ENCODE data around the gene KLHL3. TPM values are rescaled to one million over a fixed set of nuclear protein-coding genes. Genes with fewer than 3 reads are reported as not detected.

The KLHL3 gene
- total RNA-seq, 1 experiment from 2014 or later: 13.6 TPM

DNA sequence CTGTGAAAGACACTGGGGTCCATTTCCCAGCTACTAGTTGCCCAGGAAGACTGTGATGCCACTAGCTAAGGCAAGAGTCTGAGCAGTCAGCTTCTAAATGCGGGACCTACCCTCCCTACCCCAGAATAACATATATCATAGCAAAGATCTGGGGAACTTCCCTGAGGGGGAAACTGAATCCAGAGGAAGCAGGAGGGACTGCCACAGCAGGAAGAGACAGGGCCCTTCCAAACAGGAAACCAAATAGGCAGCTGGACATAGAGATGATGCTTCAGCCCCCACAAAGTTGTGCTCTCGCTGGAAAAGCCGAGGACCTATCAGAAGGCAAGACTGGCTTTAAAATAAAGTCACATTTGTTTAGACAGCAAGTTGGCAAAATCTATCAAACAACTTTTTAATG lies 51.1 kb downstream of the KLHL3 start:
- ChIA-PET CTCF (no interaction called here), POLR2A (ENCODE audit: unreplicated experiment) (no interaction called here)
- BruUV-seq (replicated peaks): no TSS peak
- Histone ChIP-seq H3F3A (ENCODE audit: insufficient read depth, low read depth) (no peaks in the 10 kb centered on the region), H3K4me2 (no peak overlapping the region), H3K27me3 (ENCODE audit: insufficient read depth, low read depth) (no peaks in the 10 kb centered on the region), H3K4me3 (no peak overlapping the region), H3K4me1 (replicated peaks; ENCODE audit: insufficient read depth) (no peaks in the 10 kb centered on the region), H3K9me3 (ENCODE audit: insufficient read depth, low read depth) (no peaks in the 10 kb centered on the region), H2AFZ (no peak overlapping the region), H4K20me1 (ENCODE audit: insufficient read depth) (no peaks in the 10 kb centered on the region), H3K36me3 (ENCODE audit: low read depth) (no peaks in the 10 kb centered on the region), H3K27ac (no peak overlapping the region), H3K79me2 (ENCODE audit: low read depth) (no peaks in the 10 kb centered on the region), H3K9me2 (ENCODE audit: insufficient read depth) (0 out of 2 replicates have a peak, but pooled peaks cover 6% of the 10 kb centered on the region)
- intact Hi-C loops (cut with micrococcal nuclease; ENCODE audit: unreplicated experiment): no loop called here
- no peak for TF ChIP-seq EZH2 (IDR thresholded peaks at IDR 0.05; ENCODE audit: low read depth)
- TF ChIP-seq, protein P1, sequence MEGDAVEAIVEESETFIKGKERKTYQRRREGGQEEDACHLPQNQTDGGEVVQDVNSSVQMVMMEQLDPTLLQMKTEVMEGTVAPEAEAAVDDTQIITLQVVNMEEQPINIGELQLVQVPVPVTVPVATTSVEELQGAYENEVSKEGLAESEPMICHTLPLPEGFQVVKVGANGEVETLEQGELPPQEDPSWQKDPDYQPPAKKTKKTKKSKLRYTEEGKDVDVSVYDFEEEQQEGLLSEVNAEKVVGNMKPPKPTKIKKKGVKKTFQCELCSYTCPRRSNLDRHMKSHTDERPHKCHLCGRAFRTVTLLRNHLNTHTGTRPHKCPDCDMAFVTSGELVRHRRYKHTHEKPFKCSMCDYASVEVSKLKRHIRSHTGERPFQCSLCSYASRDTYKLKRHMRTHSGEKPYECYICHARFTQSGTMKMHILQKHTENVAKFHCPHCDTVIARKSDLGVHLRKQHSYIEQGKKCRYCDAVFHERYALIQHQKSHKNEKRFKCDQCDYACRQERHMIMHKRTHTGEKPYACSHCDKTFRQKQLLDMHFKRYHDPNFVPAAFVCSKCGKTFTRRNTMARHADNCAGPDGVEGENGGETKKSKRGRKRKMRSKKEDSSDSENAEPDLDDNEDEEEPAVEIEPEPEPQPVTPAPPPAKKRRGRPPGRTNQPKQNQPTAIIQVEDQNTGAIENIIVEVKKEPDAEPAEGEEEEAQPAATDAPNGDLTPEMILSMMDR (conservative IDR thresholded peaks at IDR 0.05): no peak
- no peak for DNase-seq

DNA sequence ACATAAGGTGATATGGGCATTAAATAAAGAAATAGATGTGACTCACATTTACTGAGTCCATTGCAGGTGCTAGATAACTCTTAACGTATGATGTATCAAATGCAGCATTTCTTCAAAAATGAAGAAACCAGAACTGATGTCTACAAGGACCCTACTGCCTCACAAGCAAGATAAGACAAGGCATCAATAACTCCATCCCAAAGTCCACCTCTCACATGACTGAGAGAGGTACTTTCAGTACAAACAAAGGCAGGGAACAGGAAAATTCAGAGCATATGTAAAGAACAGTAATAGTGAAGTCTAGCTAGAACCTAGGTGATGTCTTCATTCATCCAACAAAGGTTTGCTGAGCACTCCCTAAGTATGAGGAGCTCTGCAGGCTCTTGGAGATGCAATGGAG lies 54.7 kb downstream of the KLHL3 start:
- H3K9me2 ChIP-seq (ENCODE audit: insufficient read depth): 0 out of 2 replicates have a peak, but pooled peaks cover 6% of the 10 kb centered on the region
- no peak overlapping the region for H2AFZ ChIP-seq
- no peaks in the 10 kb centered on the region for H3K36me3 ChIP-seq (ENCODE audit: low read depth)
- no TSS peak for BruUV-seq (replicated peaks)
- DNase-seq: no peak
- TF ChIP-seq EZH2 (IDR thresholded peaks at IDR 0.05; ENCODE audit: low read depth): no peak
- TF ChIP-seq, protein P1 (conservative IDR thresholded peaks at IDR 0.05): no peak
- H3K27me3 ChIP-seq (ENCODE audit: insufficient read depth, low read depth): no peaks in the 10 kb centered on the region
- H3K4me1 ChIP-seq (replicated peaks; ENCODE audit: insufficient read depth): no peaks in the 10 kb centered on the region
- CTCF ChIA-PET: no interaction called here
- H3K79me2 ChIP-seq (ENCODE audit: low read depth): no peaks in the 10 kb centered on the region
- POLR2A ChIA-PET (ENCODE audit: unreplicated experiment): no interaction called here
- no peak overlapping the region for H3K4me3 ChIP-seq
- no peaks in the 10 kb centered on the region for H3K9me3 ChIP-seq (ENCODE audit: insufficient read depth, low read depth)
- no peaks in the 10 kb centered on the region for H3F3A ChIP-seq (ENCODE audit: insufficient read depth, low read depth)
- intact Hi-C loops (cut with micrococcal nuclease; ENCODE audit: unreplicated experiment): no loop called here
- no peak overlapping the region for H3K4me2 ChIP-seq
- H4K20me1 ChIP-seq (ENCODE audit: insufficient read depth): no peaks in the 10 kb centered on the region
- H3K27ac ChIP-seq: no peak overlapping the region

DNA sequence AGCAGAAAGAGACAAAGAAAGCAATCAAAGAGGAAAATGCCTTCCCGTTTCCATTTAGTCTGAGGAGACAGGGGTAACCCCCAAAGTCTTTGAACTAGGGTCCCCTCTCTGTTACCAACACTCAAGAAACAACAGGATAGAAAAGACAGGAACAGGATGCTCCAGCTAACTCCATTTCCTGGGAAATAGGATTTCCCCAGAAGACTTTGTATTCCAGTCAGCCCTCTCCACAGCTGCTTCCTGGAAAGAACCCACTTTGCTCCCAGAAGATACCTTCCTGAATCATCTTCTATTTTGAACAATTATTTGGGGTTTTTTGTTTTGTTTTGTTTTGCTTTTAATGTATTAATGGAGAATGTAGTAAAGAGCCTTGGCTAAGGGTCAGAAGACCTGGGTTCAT lies 56.0 kb downstream of the KLHL3 start:
- Histone ChIP-seq H3K4me2 (no peak overlapping the region), H3F3A (ENCODE audit: insufficient read depth, low read depth) (no peaks in the 10 kb centered on the region), H3K27ac (no peak overlapping the region), H3K9me2 (ENCODE audit: insufficient read depth) (0 out of 2 replicates have a peak, but pooled peaks cover 6% of the 10 kb centered on the region), H2AFZ (no peak overlapping the region), H3K4me3 (no peak overlapping the region), H4K20me1 (ENCODE audit: insufficient read depth) (no peaks in the 10 kb centered on the region), H3K79me2 (ENCODE audit: low read depth) (no peaks in the 10 kb centered on the region), H3K36me3 (ENCODE audit: low read depth) (no peaks in the 10 kb centered on the region), H3K27me3 (ENCODE audit: insufficient read depth, low read depth) (no peaks in the 10 kb centered on the region), H3K9me3 (ENCODE audit: insufficient read depth, low read depth) (no peaks in the 10 kb centered on the region), H3K4me1 (replicated peaks; ENCODE audit: insufficient read depth) (no peaks in the 10 kb centered on the region)
- no peak for DNase-seq
- intact Hi-C loops (cut with micrococcal nuclease; ENCODE audit: unreplicated experiment): no loop called here
- POLR2A ChIA-PET (ENCODE audit: unreplicated experiment): no interaction called here
- CTCF ChIA-PET: no interaction called here
- TF ChIP-seq EZH2 (IDR thresholded peaks at IDR 0.05; ENCODE audit: low read depth): no peak
- TF ChIP-seq, protein P1 (conservative IDR thresholded peaks at IDR 0.05): no peak
- no TSS peak for BruUV-seq (replicated peaks)

All from PC-9 (cell line).